GM12878 (cell line): ENCODE data around the gene TEC. TPM values are rescaled to one million over a fixed set of nuclear protein-coding genes. Genes with fewer than 3 reads are reported as not detected.
A peak's percentile ranks its signal among the peaks of the same experiment; 100 is the strongest.

Experiments used
- ATAC-seq: fragments of 200-7000 bp; cut with Tn5 transposase; 3 replicates; pipeline ENCODE4 v1.9.1; 2020; ENCODE audit warnings: mild to moderate bottlenecking, moderate library complexity
- BruUV-seq: library from RNA; stranded (reverse); fragments of 400-500 nt; replicated peaks from 2 replicates; lab custom pipeline; 2021; lab: Mats Ljungman, UMichigan
- CTCF ChIA-PET: fragments of 300-600 bp; sonication (Branson Sonifier 250); formaldehyde crosslinking; extraction: SDS; loops from one replicate; lab custom pipeline; 2021; ENCODE audit warnings: inconsistent platforms; lab: Yijun Ruan, JAX
- POLR2A ChIA-PET: fragments of 350-600 bp; formaldehyde crosslinking; extraction: SDS; loops from one replicate; lab custom pipeline; 2021; ENCODE audit warnings: inconsistent platforms; lab: Charles Lee
- RAD21 ChIA-PET: fragments of 300-600 bp; sonication (Branson Sonifier 250); formaldehyde crosslinking; loops from one replicate; lab custom pipeline; 2023; ENCODE audit warnings: antibody characterized with exemption; ENCODE audit not compliant: unreplicated experiment; lab: Charles Lee
- SMC1A ChIA-PET: fragments of 300-600 bp; sonication (Branson Sonifier 250); formaldehyde crosslinking; loops from one replicate; lab custom pipeline; 2023; ENCODE audit not compliant: unreplicated experiment, uncharacterized antibody; lab: Charles Lee
- DNase-seq: peaks from one replicate; pipeline ENCODE4 v3.0.0-alpha.2; 2011; ENCODE audit warnings: low read depth, low spot score
- FAIRE-seq: peaks from 3 replicates; lab custom pipeline; 2011; peaks lifted over from hg19 to GRCh38; lab: Jason Lieb, UNC
- H2AFZ ChIP-seq: 2 replicates; pipeline ENCODE4 v1.6.0; 2011; ENCODE audit warnings: low read depth, low read length, control low read depth; ENCODE audit not compliant: control insufficient read depth
- H3K27ac ChIP-seq: 2 replicates; pipeline ENCODE4 v1.5.1; 2011; ENCODE audit warnings: control low read depth; ENCODE audit not compliant: control insufficient read depth, insufficient read depth
- H3K27me3 ChIP-seq, 2 experiments: replicated peaks in 1 of 2; 2 replicates each; pipeline versions ENCODE4 v1.6.0 to v1.6.1; 2011; ENCODE audit warnings: low read length in 1 of 2; ENCODE audit not compliant: control insufficient read depth in 2 of 2, insufficient read depth in 2 of 2
- H3K36me3 ChIP-seq, 2 experiments: 2 replicates each; pipeline ENCODE4 v1.5.1; 2011; ENCODE audit warnings: low read length in 1 of 2; ENCODE audit not compliant: control insufficient read depth in 2 of 2, insufficient read depth in 2 of 2
- H3K4me1 ChIP-seq: 2 replicates; pipeline ENCODE4 v1.6.1; 2011; ENCODE audit warnings: mild to moderate bottlenecking, low read length, moderate library complexity, mixed read lengths; ENCODE audit not compliant: control insufficient read depth, insufficient read depth
- H3K4me2 ChIP-seq: 2 replicates; pipeline ENCODE4 v1.6.0; 2011; ENCODE audit warnings: control low read depth; ENCODE audit not compliant: control insufficient read depth, insufficient read depth
- H3K4me3 ChIP-seq: fragments of 200-600 bp; sonication (generic); 2 replicates; pipeline ENCODE4 v1.5.1; 2016
- H3K79me2 ChIP-seq: 2 replicates; pipeline ENCODE4 v1.6.0; 2011; ENCODE audit warnings: low read length; ENCODE audit not compliant: control insufficient read depth, insufficient read depth
- H3K9ac ChIP-seq: 2 replicates; pipeline ENCODE4 v1.8.0; 2011; ENCODE audit warnings: low read length, control low read depth, mixed read lengths; ENCODE audit not compliant: control insufficient read depth, insufficient read depth
- H3K9me3 ChIP-seq: replicated peaks from 3 replicates; pipeline ENCODE4 v1.5.1; 2011; ENCODE audit warnings: mild to moderate bottlenecking, low read length; ENCODE audit not compliant: control insufficient read depth, insufficient read depth
- H4K20me1 ChIP-seq: 2 replicates; pipeline ENCODE4 v1.6.0; 2011; ENCODE audit not compliant: control insufficient read depth, insufficient read depth
- FOXK2 ChIP-seq: fragments of 450-650 bp; IDR thresholded peaks from 2 replicates; pipeline ENCODE4 v1.6.1; 2017; ENCODE audit warnings: mild to moderate bottlenecking, moderate library complexity
- NFXL1 ChIP-seq: fragments of 450-650 bp; IDR thresholded peaks from 2 replicates; pipeline ENCODE4 v1.6.1; 2017; ENCODE audit warnings: antibody characterized with exemption, mild to moderate bottlenecking, borderline replicate concordance
- SIN3A ChIP-seq: IDR thresholded peaks from 2 replicates; pipeline ENCODE4 v1.6.1; 2012; ENCODE audit warnings: low read depth, low read length, improper control_type of control experiment
- TCF12 ChIP-seq: IDR thresholded peaks from 2 replicates; pipeline ENCODE4 v1.6.1; 2011; ENCODE audit warnings: low read depth, mild to moderate bottlenecking, low read length
- ZNF384 ChIP-seq: IDR thresholded peaks from 2 replicates; pipeline ENCODE4 v1.6.1; 2012; ENCODE audit warnings: low read depth, mild to moderate bottlenecking, low read length, improper control_type of control experiment, borderline replicate concordance
- WGBS: methylation state at CpG from one replicate; pipeline ENCODE4 v1.1.6; 2016; ENCODE audit warnings: low lambda C conversion rate; ENCODE audit not compliant: insufficient replicate concordance, insufficient coverage; ENCODE audit errors: missing lambda C conversion rate; 5-methylcytosine and 5-hydroxymethylcytosine counted together
- in situ Hi-C: fragments of 300-500 bp; cut with MboI; formaldehyde crosslinking; loops from 9 replicates; pipeline ENCODE4 v1.14.3; 2018; ENCODE audit warnings: mixed read lengths
- intact Hi-C: fragments of 100-400 bp; cut with micrococcal nuclease; formaldehyde crosslinking; loops from one replicate; pipeline ENCODE4 v1.14.2; 2022; ENCODE audit not compliant: unreplicated experiment
- polyA plus RNA-seq, 11 experiments: library from polyadenylated mRNA; depleted of rRNA in 4 of 11; unstranded in 6 of 11; stranded (reverse) in 5 of 11; fragments of >200 nt; fragmentation: Nextera tagmentation in 4 of 11; fragmentation: Illumina TruSeq in 1 of 11; extraction: Ambion mirVana in 4 of 11; extraction: Trizol in 1 of 11; gene quantifications; 1 replicate in 1 of 11; 2 replicates in 10 of 11; pipeline versions ENCODE4 v1.2.1 to v1.2.3, GENCODE V29; 2011 to 2016; ENCODE audit warnings: inconsistent platforms in 2 of 11, missing spikeins in 2 of 11, low read depth in 1 of 11
- total RNA-seq, 4 experiments: library from RNA; depleted of rRNA in 3 of 4; stranded (reverse); fragments of >200 nt in 3 of 4; fragmentation: Illumina TruSeq in 1 of 4; extraction: Trizol in 1 of 4; gene quantifications; 2 replicates each; pipeline versions ENCODE4 v1.2.1 to v1.2.3, GENCODE V29; 2013 to 2021
- TF ChIP-seq, protein P1 (sequence below): fragments of 450-650 bp; IDR thresholded peaks from 2 replicates; pipeline ENCODE4 v1.6.1; 2017; ENCODE audit warnings: mild to moderate bottlenecking, low read depth, inconsistent platforms; ENCODE audit not compliant: poor library complexity, severe bottlenecking

TEC gene
- total and polyA plus RNA-seq, 10 of the 15 experiments (the other 5 are each of a cell fraction or from before 2014, with no cell fraction given), result 7.4 to 27.2 (median 17.1) TPM

DNA sequence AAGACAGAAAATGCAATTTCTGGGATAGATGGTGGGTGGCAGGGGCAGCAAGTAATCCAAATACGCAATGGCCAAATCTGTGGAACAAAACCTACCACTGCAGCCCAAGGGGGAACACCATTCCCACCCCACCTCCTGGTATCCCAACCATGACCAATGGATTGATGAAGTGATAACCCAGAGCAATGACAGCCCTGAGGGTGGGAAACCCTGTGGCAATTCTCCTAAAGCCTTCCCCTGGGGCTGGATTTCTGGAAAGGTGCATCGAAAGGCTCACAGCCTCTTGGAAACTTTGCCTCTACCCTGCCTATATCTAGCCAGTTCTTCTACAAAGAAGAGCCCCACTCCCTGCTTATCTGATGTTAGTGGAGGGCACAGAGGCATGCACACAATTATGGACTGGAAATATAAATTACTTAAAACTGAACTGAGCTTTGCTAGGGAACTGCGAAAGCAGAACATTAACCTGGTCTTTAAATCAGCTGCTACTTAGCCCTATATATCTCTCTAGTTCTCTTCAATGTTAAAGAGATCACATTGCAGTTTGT is 75.6 kb downstream of the TEC start:
- Histone ChIP-seq H3K79me2 (peaks cover 96% of the 10 kb centered on the region), H3K36me3 (peaks cover 0 to 5% of the 10 kb centered on the region in 2 experiments; a peak in 2 of 4 replicates), H3K4me3 (peak overlapping the region; percentile 81), H4K20me1 (no peaks in the 10 kb centered on the region), H3K9ac (peak overlapping the region; percentile 58), H3K4me2 (peak overlapping the region; percentile 65), H3K4me1 (peaks cover 51% of the 10 kb centered on the region), H3K27me3 (no peaks in the 10 kb centered on the region), H3K9me3 (no peaks in the 10 kb centered on the region), H3K27ac (peak overlapping the region; percentile 86), H2AFZ (no peak overlapping the region)
- RAD21 ChIA-PET, result interaction anchor here (1.2 to 10.8 kb wide), 4 partner anchors 11 to 77 kb away, joined by 3 to 147 read pairs (median 34); no protein-coding TSS in a partner anchor
- TF ChIP-seq, protein P1, sequence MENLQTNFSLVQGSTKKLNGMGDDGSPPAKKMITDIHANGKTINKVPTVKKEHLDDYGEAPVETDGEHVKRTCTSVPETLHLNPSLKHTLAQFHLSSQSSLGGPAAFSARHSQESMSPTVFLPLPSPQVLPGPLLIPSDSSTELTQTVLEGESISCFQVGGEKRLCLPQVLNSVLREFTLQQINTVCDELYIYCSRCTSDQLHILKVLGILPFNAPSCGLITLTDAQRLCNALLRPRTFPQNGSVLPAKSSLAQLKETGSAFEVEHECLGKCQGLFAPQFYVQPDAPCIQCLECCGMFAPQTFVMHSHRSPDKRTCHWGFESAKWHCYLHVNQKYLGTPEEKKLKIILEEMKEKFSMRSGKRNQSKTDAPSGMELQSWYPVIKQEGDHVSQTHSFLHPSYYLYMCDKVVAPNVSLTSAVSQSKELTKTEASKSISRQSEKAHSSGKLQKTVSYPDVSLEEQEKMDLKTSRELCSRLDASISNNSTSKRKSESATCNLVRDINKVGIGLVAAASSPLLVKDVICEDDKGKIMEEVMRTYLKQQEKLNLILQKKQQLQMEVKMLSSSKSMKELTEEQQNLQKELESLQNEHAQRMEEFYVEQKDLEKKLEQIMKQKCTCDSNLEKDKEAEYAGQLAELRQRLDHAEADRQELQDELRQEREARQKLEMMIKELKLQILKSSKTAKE, result no peak
- TF ChIP-seq NFXL1, result no peak
- TF ChIP-seq FOXK2, result no peak
- no peak for TF ChIP-seq TCF12
- TF ChIP-seq SIN3A, result no peak
- no peak for TF ChIP-seq ZNF384
- intact Hi-C loops (loop anchor here (2.0 to 5.0 kb wide), 2 partner anchors 75 to 148 kb away; partner anchors contain the start of genes SLAIN2 and TEC), in situ Hi-C loops (no loop called here)
- POLR2A ChIA-PET, result interaction anchor here (0.6 to 8.6 kb wide), 8 partner anchors 9 to 80 kb away, joined by 3 to 113 read pairs (median 4); no protein-coding TSS in a partner anchor
- CTCF ChIA-PET, result interaction anchor here (0.6 to 6.9 kb wide), 6 partner anchors 10 to 77 kb away, joined by 3 to 37 read pairs (median 12); no protein-coding TSS in a partner anchor
- FAIRE-seq (no peak), ATAC-seq (no peak), DNase-seq (no peak)
- BruUV-seq, result TSS peak; percentile 82
- 88% methylated on average over 3 of the region's 3 CpGs for WGBS
- SMC1A ChIA-PET, result interaction anchor here (0.8 to 2.8 kb wide), 8 partner anchors 14 to 96 kb away, joined by 3 to 20 read pairs (median 6); no protein-coding TSS in a partner anchor
